Measurements from ENCODE around the gene PSMD4.

Gene PSMD4

GRCh38 chr1:151287767-151288500 lies 33.4 kb downstream of the PSMD4 start:
- ChIA-PET CTCF (no interaction called here), POLR2A (no interaction called here)
- TF ChIP-seq, protein P1, sequence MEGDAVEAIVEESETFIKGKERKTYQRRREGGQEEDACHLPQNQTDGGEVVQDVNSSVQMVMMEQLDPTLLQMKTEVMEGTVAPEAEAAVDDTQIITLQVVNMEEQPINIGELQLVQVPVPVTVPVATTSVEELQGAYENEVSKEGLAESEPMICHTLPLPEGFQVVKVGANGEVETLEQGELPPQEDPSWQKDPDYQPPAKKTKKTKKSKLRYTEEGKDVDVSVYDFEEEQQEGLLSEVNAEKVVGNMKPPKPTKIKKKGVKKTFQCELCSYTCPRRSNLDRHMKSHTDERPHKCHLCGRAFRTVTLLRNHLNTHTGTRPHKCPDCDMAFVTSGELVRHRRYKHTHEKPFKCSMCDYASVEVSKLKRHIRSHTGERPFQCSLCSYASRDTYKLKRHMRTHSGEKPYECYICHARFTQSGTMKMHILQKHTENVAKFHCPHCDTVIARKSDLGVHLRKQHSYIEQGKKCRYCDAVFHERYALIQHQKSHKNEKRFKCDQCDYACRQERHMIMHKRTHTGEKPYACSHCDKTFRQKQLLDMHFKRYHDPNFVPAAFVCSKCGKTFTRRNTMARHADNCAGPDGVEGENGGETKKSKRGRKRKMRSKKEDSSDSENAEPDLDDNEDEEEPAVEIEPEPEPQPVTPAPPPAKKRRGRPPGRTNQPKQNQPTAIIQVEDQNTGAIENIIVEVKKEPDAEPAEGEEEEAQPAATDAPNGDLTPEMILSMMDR (IDR thresholded peaks at IDR 0.05; ENCODE audit: control extremely low read depth, extremely low read depth, low read depth, missing control alignments): no peak
- DNase-seq (ENCODE audit: extremely low spot score): no peak

- no peak for DNase-seq (ENCODE audit: extremely low spot score)
- TF ChIP-seq, protein P1 (IDR thresholded peaks at IDR 0.05; ENCODE audit: control extremely low read depth, extremely low read depth, low read depth, missing control alignments): no peak
- POLR2A ChIA-PET: no interaction called here
- CTCF ChIA-PET: no interaction called here
Measured at GRCh38 chr1:151288502-151288901, 34.0 kb downstream of the PSMD4 start.

DNA sequence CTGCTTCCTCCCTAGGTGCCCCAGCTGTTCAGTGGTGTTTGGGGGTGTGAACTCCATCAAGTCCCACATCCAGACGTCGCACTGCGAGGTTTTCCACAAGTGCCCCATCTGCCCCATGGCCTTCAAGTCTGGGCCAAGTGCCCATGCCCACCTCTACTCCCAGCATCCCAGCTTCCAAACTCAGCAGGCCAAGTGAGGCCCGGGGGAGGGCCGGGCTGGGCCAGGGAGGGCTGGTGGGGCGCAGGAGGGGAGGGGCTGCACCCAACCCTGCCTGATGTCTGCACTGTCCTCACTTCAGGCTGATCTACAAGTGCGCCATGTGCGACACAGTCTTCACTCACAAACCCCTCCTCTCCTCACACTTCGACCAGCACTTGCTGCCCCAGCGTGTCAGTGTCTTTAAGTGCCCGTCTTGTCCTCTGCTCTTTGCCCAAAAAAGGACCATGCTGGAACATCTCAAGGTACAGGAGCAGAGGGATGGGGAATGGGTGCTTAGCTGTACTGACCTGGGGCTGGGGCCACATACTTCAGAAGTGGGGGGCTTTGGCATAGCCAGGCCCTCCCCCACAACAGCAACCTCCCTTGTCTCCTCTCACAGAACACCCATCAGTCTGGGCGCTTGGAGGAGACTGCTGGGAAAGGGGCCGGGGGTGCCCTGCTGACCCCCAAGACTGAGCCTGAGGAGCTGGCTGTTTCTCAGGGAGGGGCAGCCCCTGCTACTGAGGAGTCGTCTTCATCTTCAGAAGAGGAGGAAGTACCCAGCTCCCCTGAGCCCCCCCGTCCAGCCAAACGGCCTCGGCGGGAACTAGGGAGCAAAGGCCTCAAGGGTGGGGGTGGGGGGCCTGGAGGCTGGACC lies 34.8 kb downstream of the PSMD4 start:
- ChIA-PET CTCF (interaction anchor here (0.9 kb wide), 1 partner anchor 12 kb away, joined by 4 read pairs; no protein-coding TSS in a partner anchor), POLR2A (no interaction called here)
- no peak for DNase-seq (ENCODE audit: extremely low spot score)
- TF ChIP-seq, protein P1 (IDR thresholded peaks at IDR 0.05; ENCODE audit: control extremely low read depth, extremely low read depth, low read depth, missing control alignments): no peak

- CTCF ChIA-PET: interaction anchor here (0.9 kb wide), 1 partner anchor 11 kb away, joined by 4 read pairs; no protein-coding TSS in a partner anchor
- POLR2A ChIA-PET: no interaction called here
- DNase-seq (ENCODE audit: extremely low spot score): no peak
- TF ChIP-seq, protein P1 (IDR thresholded peaks at IDR 0.05; ENCODE audit: control extremely low read depth, extremely low read depth, low read depth, missing control alignments): no peak
Measured at GRCh38 chr1:151289991-151290708, 35.6 kb downstream of the PSMD4 start.

DNA sequence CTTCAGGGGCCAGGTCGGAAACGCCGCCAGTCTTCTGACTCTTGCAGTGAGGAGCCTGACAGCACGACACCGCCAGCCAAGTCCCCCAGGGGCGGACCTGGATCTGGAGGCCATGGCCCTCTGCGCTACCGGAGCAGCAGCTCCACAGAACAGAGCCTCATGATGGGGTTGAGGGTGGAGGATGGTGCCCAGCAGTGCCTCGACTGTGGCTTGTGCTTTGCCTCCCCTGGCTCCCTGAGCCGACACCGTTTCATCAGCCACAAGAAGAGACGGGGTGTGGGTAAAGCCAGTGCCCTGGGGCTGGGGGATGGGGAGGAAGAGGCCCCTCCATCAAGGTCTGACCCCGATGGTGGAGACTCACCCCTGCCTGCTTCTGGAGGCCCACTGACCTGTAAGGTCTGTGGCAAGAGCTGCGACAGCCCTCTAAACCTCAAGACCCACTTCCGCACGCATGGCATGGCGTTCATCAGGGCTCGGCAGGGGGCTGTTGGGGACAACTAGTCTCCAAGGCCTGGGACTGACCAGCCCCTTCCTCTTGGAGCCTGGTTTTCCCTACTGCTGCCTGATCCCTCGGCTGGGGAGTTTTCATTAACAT lies 36.3 kb downstream of the PSMD4 start:
- ChIA-PET CTCF (no interaction called here), POLR2A (no interaction called here)
- TF ChIP-seq, protein P1 (IDR thresholded peaks at IDR 0.05; ENCODE audit: control extremely low read depth, extremely low read depth, low read depth, missing control alignments): no peak
- DNase-seq (ENCODE audit: extremely low spot score): no peak

Measured in GM10248 (cell line).